ENCODE measurements around the gene OSBPL10. TPM values are rescaled to one million over a fixed set of nuclear protein-coding genes. Genes with fewer than 3 reads are reported as not detected.

Gene OSBPL10
- total RNA-seq, 1 donor, result 29.0 TPM

DNA sequence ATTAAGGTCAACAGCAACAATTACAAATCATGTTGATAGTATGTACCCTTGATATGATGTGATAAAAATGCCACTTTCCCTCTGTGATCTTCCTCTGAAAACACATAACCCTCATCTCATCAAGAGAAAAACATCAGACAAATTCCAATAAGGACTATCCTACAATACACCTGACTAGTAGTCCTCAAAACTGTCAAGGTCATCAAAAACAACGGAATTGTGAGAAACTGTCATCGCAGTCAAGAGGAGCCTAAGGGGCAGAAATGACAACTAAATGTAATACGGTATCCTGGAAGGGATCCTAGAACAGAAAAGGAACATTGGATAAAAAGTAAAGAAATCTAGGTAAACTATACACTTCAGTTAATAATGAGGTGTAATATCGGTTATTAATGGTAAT lies 59.2 kb downstream of the OSBPL10 start:
- Histone ChIP-seq H3K9me3 (ENCODE audit: low read depth, low read length) (peaks cover 2% of the 10 kb centered on the region), H3K79me2 (ENCODE audit: insufficient read depth, low read length) (no peaks in the 10 kb centered on the region), H3K4me2 (ENCODE audit: insufficient read depth, low read length) (no peak overlapping the region), H2AFZ (ENCODE audit: low read length) (no peak overlapping the region), H3K4me3 (ENCODE audit: insufficient read depth, low read length) (no peak overlapping the region), H3K27me3 (ENCODE audit: insufficient read depth, low read length) (no peaks in the 10 kb centered on the region), H3K27ac (ENCODE audit: low read depth, low read length) (no peak overlapping the region), H3K36me3 (ENCODE audit: insufficient read depth, low read length) (no peaks in the 10 kb centered on the region), H4K20me1 (ENCODE audit: insufficient read depth, low read length) (no peaks in the 10 kb centered on the region), H3K4me1 (ENCODE audit: insufficient read depth, low read length) (peaks cover 4% of the 10 kb centered on the region)
- TF ChIP-seq, protein P1, sequence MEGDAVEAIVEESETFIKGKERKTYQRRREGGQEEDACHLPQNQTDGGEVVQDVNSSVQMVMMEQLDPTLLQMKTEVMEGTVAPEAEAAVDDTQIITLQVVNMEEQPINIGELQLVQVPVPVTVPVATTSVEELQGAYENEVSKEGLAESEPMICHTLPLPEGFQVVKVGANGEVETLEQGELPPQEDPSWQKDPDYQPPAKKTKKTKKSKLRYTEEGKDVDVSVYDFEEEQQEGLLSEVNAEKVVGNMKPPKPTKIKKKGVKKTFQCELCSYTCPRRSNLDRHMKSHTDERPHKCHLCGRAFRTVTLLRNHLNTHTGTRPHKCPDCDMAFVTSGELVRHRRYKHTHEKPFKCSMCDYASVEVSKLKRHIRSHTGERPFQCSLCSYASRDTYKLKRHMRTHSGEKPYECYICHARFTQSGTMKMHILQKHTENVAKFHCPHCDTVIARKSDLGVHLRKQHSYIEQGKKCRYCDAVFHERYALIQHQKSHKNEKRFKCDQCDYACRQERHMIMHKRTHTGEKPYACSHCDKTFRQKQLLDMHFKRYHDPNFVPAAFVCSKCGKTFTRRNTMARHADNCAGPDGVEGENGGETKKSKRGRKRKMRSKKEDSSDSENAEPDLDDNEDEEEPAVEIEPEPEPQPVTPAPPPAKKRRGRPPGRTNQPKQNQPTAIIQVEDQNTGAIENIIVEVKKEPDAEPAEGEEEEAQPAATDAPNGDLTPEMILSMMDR (IDR thresholded peaks at IDR 0.05; ENCODE audit: extremely low read depth, low read depth, low read length), result no peak
- DNase-seq (ENCODE audit: insufficient read length, low spot score, missing footprints), result no peak

- TF ChIP-seq, protein P1 (IDR thresholded peaks at IDR 0.05; ENCODE audit: extremely low read depth, low read depth, low read length), result no peak
- Histone ChIP-seq H3K27me3 (ENCODE audit: insufficient read depth, low read length) (no peaks in the 10 kb centered on the region), H3K27ac (ENCODE audit: low read depth, low read length) (no peak overlapping the region), H3K4me1 (ENCODE audit: insufficient read depth, low read length) (peaks cover 4% of the 10 kb centered on the region), H3K79me2 (ENCODE audit: insufficient read depth, low read length) (no peaks in the 10 kb centered on the region), H4K20me1 (ENCODE audit: insufficient read depth, low read length) (no peaks in the 10 kb centered on the region), H3K9me3 (ENCODE audit: low read depth, low read length) (peaks cover 2% of the 10 kb centered on the region), H3K4me3 (ENCODE audit: insufficient read depth, low read length) (no peak overlapping the region), H3K4me2 (ENCODE audit: insufficient read depth, low read length) (no peak overlapping the region), H3K36me3 (ENCODE audit: insufficient read depth, low read length) (no peaks in the 10 kb centered on the region), H2AFZ (ENCODE audit: low read length) (no peak overlapping the region)
- no peak for DNase-seq (ENCODE audit: insufficient read length, low spot score, missing footprints)
Observed at GRCh38 chr3:31920310-31920709, 60.8 kb downstream of the OSBPL10 start.

GRCh38 chr3:31919528-31919927 lies 61.5 kb downstream of the OSBPL10 start:
- Histone ChIP-seq H3K27me3 (ENCODE audit: insufficient read depth, low read length) (no peaks in the 10 kb centered on the region), H3K9me3 (ENCODE audit: low read depth, low read length) (peaks cover 2% of the 10 kb centered on the region), H3K27ac (ENCODE audit: low read depth, low read length) (no peak overlapping the region), H3K4me2 (ENCODE audit: insufficient read depth, low read length) (no peak overlapping the region), H4K20me1 (ENCODE audit: insufficient read depth, low read length) (no peaks in the 10 kb centered on the region), H3K36me3 (ENCODE audit: insufficient read depth, low read length) (no peaks in the 10 kb centered on the region), H3K4me1 (ENCODE audit: insufficient read depth, low read length) (peaks cover 4% of the 10 kb centered on the region), H2AFZ (ENCODE audit: low read length) (no peak overlapping the region), H3K4me3 (ENCODE audit: insufficient read depth, low read length) (no peak overlapping the region), H3K79me2 (ENCODE audit: insufficient read depth, low read length) (no peaks in the 10 kb centered on the region)
- DNase-seq (ENCODE audit: insufficient read length, low spot score, missing footprints), result no peak
- TF ChIP-seq, protein P1 (IDR thresholded peaks at IDR 0.05; ENCODE audit: extremely low read depth, low read depth, low read length), result no peak

- Histone ChIP-seq H3K27ac (ENCODE audit: low read depth, low read length) (no peak overlapping the region), H3K4me1 (ENCODE audit: insufficient read depth, low read length) (peaks cover 4% of the 10 kb centered on the region), H2AFZ (ENCODE audit: low read length) (no peak overlapping the region), H4K20me1 (ENCODE audit: insufficient read depth, low read length) (no peaks in the 10 kb centered on the region), H3K4me3 (ENCODE audit: insufficient read depth, low read length) (no peak overlapping the region), H3K27me3 (ENCODE audit: insufficient read depth, low read length) (no peaks in the 10 kb centered on the region), H3K79me2 (ENCODE audit: insufficient read depth, low read length) (no peaks in the 10 kb centered on the region), H3K9me3 (ENCODE audit: low read depth, low read length) (peaks cover 2% of the 10 kb centered on the region), H3K4me2 (ENCODE audit: insufficient read depth, low read length) (peak overlapping the region; percentile 66), H3K36me3 (ENCODE audit: insufficient read depth, low read length) (no peaks in the 10 kb centered on the region)
- no peak for DNase-seq (ENCODE audit: insufficient read length, low spot score, missing footprints)
- TF ChIP-seq, protein P1 (IDR thresholded peaks at IDR 0.05; ENCODE audit: extremely low read depth, low read depth, low read length), result no peak
Observed at GRCh38 chr3:31918179-31919150, 62.6 kb downstream of the OSBPL10 start.
